ENCODE measurements around the gene ZFP57. TPM values are rescaled to one million over a fixed set of nuclear protein-coding genes. Genes with fewer than 3 reads are reported as not detected.

The ZFP57 gene
- total RNA-seq, 1 donor from 2014 or later, result not detected

DNA sequence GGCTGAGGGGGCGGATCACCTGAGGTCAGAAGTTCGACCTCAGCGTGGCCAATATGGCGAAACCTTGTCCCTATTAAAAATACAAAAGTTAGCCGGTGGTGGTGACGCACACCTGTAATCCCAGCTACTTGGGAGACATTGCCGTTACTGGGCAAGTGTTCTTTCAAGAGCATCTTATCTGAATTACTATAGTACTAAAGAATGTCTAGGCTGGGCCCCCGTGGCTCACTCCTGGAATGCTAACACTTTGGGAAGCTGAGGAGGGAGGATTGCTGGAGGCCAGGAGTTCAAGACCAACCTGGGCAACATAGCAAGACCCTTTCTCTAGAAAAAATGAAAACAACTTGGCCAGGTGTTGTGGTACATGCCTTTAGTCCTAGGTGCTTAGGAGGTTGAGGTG, 859 bp upstream of the ZFP57 start:
- no peak for DNase-seq (ENCODE audit: low spot score in 2 of 2)
- no peaks in the 10 kb centered on the region for H3K4me1 ChIP-seq
- H3K4me3 ChIP-seq, result no peak overlapping the region
- intact Hi-C loops (cut with DNase I), result no loop called here
- no peak overlapping the region for H3K27ac ChIP-seq
- no peaks in the 10 kb centered on the region for H3K36me3 ChIP-seq
- H3K27me3 ChIP-seq, result peaks cover 3% of the 10 kb centered on the region
- TF ChIP-seq, protein P1, sequence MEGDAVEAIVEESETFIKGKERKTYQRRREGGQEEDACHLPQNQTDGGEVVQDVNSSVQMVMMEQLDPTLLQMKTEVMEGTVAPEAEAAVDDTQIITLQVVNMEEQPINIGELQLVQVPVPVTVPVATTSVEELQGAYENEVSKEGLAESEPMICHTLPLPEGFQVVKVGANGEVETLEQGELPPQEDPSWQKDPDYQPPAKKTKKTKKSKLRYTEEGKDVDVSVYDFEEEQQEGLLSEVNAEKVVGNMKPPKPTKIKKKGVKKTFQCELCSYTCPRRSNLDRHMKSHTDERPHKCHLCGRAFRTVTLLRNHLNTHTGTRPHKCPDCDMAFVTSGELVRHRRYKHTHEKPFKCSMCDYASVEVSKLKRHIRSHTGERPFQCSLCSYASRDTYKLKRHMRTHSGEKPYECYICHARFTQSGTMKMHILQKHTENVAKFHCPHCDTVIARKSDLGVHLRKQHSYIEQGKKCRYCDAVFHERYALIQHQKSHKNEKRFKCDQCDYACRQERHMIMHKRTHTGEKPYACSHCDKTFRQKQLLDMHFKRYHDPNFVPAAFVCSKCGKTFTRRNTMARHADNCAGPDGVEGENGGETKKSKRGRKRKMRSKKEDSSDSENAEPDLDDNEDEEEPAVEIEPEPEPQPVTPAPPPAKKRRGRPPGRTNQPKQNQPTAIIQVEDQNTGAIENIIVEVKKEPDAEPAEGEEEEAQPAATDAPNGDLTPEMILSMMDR (IDR thresholded peaks at IDR 0.05), result no peak
- no peaks in the 10 kb centered on the region for H3K9me3 ChIP-seq

DNA sequence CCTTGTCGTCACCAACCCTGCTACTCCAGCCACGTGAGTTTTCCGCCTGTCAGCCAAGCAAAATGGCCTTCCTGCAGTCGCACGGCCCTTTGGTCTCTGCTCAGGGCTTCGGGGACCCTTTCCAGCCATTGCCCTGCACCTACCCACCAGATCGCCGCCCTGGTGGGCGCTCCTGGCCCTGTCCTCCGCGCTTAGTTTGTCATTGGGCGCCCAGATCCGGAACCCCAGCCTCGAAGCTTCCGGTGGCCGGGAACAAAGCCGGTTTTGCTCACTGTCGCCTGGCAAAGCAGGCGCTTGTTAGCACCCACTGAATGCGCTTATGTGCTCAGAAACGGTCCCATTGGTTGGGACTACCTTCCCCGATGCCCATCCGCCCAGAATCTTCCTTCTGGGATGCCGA, 536 bp downstream of the ZFP57 start:
- DNase-seq (ENCODE audit: low spot score in 2 of 2), result no peak
- no peaks in the 10 kb centered on the region for H3K36me3 ChIP-seq
- no peaks in the 10 kb centered on the region for H3K9me3 ChIP-seq
- no peak overlapping the region for H3K27ac ChIP-seq
- H3K4me3 ChIP-seq, result no peak overlapping the region
- intact Hi-C loops (cut with DNase I), result no loop called here
- H3K4me1 ChIP-seq, result no peaks in the 10 kb centered on the region
- TF ChIP-seq, protein P1 (IDR thresholded peaks at IDR 0.05), result no peak
- H3K27me3 ChIP-seq, result peaks cover 3% of the 10 kb centered on the region

DNA sequence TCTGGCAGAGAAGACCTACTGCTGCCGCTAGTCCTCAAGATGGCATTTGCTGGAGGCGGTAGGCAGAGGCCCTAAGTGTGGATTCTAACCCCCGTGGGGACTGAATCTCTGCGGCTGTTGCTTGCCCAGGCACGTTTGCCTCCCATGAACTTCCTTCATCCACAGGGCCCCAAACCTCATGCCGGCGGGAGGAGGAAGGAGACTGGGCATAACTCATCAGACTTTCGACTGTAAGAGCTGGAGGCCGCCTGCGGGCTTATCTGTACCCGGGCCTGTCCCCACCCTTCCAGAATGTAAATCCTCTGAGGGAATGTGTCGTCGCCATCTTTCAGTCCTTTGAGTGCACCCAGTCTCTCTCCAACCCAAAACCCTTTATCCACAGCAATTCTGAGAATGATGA, 990 bp downstream of the ZFP57 start:
- Histone ChIP-seq H3K9me3 (no peaks in the 10 kb centered on the region), H3K36me3 (no peaks in the 10 kb centered on the region), H3K4me3 (no peak overlapping the region), H3K27me3 (peaks cover 3% of the 10 kb centered on the region), H3K27ac (no peak overlapping the region), H3K4me1 (no peaks in the 10 kb centered on the region)
- no peak for DNase-seq (ENCODE audit: low spot score in 2 of 2)
- intact Hi-C loops (cut with DNase I), result no loop called here
- TF ChIP-seq, protein P1 (IDR thresholded peaks at IDR 0.05), result no peak

DNA sequence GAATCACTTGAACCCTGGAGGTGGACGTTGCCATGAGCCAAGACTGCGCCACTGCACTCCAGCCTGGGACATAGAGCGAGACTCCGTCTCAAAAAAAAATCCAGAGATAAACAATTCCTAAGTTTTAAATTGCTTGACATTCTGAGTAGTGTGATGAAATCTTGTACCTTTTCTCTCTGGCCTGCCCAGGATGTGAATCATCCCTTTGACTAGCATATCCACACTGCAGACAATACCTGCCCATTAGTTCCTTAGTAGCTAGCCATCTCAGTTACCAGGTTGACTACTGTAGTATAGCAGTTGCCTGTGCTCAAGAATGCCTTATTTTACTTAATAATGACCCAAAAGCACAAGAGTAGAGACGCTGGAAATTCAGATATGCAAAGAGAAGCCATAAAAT, 2.8 kb downstream of the ZFP57 start:
- no peak for DNase-seq (ENCODE audit: low spot score in 2 of 2)
- Histone ChIP-seq H3K4me1 (no peaks in the 10 kb centered on the region), H3K9me3 (no peaks in the 10 kb centered on the region), H3K27me3 (peaks cover 3% of the 10 kb centered on the region), H3K36me3 (no peaks in the 10 kb centered on the region), H3K27ac (no peak overlapping the region), H3K4me3 (no peak overlapping the region)
- intact Hi-C loops (cut with DNase I), result no loop called here
- TF ChIP-seq, protein P1 (IDR thresholded peaks at IDR 0.05), result no peak

DNA sequence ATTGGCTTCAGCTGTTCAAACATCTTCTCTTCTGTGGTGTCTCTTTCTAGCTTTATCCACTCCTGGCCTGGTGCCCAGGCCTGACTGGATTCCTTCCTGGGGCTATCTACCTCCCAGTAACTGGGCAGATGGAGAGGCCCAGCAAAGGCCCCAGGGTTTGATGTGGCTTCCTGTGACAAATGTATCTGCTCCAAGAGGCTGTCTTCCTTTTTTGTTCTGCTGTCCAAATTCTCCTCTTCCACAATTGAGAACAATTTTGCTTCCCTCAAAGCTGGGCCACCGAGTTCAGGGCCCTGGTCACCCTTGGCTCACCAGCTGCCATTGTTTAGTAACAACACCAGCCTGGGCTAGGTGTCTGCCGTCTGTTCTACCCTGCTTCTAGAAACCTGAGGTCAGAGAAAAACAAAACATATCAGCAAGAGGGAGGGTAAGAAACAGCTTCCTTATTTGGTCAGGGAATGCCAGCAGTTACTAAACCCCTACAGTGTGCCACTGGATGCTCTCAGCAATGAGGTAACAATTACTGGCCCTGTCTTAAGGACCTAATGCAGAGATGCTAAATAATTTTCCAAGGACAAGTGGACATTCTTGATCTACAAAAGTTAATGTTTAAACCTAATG, 3.9 kb downstream of the ZFP57 start:
- no peaks in the 10 kb centered on the region for H3K4me1 ChIP-seq
- DNase-seq (ENCODE audit: low spot score in 2 of 2), result no peak
- no peaks in the 10 kb centered on the region for H3K36me3 ChIP-seq
- peaks cover 3% of the 10 kb centered on the region for H3K27me3 ChIP-seq
- intact Hi-C loops (cut with DNase I), result no loop called here
- TF ChIP-seq, protein P1 (IDR thresholded peaks at IDR 0.05), result no peak
- no peak overlapping the region for H3K4me3 ChIP-seq
- H3K27ac ChIP-seq, result no peak overlapping the region
- H3K9me3 ChIP-seq, result no peaks in the 10 kb centered on the region

DNA sequence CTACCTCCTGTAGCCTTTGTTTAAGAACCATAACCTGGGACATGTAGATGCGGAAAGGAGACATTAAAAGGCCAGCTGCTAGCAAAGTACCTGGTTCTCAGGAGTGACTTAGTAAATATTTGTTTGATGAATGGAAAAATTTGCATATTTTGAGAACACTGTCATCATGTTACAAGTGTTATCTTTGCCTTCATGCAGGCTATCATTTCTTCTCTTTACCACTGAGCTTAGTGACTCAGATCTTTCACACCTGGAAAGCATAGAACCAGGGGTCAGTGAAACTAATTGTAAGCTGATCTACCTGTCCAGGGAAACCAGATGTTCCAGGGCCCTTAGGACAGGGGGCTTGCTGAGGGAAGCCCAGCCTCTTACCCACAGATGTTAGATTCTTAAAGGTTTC, 5.4 kb downstream of the ZFP57 start:
- Histone ChIP-seq H3K9me3 (no peaks in the 10 kb centered on the region), H3K4me1 (no peaks in the 10 kb centered on the region), H3K36me3 (no peaks in the 10 kb centered on the region), H3K27ac (no peak overlapping the region), H3K27me3 (peaks cover under 1% of the 10 kb centered on the region), H3K4me3 (no peak overlapping the region)
- no peak for DNase-seq (ENCODE audit: low spot score in 2 of 2)
- intact Hi-C loops (cut with DNase I), result no loop called here
- TF ChIP-seq, protein P1 (IDR thresholded peaks at IDR 0.05), result no peak

All from ascending aorta (tissue), 2 donors.